PFSK-1 (cell line): Measurements from ENCODE around the gene COLEC12.

Source experiments
- FOXP2 ChIP-seq: optimal IDR thresholded peaks from 2 replicates; pipeline ENCODE3; 2011; ENCODE audit warnings: borderline replicate concordance, control low read depth, inconsistent platforms; ENCODE audit not compliant: insufficient read depth; ENCODE audit errors: extremely low read length, extremely low read depth
- POLR2AphosphoS5 ChIP-seq: IDR thresholded peaks from 2 replicates; pipeline ENCODE4 v1.6.1; 2012; ENCODE audit warnings: low read depth, mild to moderate bottlenecking, control low read depth, low read length, moderate library complexity
- SIN3A ChIP-seq: IDR thresholded peaks from 2 replicates; pipeline ENCODE4 v1.6.1; 2012; ENCODE audit warnings: mild to moderate bottlenecking, low read length, moderate library complexity, borderline replicate concordance; ENCODE audit not compliant: insufficient read depth
- TAF1 ChIP-seq: IDR thresholded peaks from 2 replicates; pipeline ENCODE4 v1.6.1; 2012; ENCODE audit warnings: low read length, control low read depth, borderline replicate concordance; ENCODE audit not compliant: insufficient read depth
- TF ChIP-seq, protein P1 (sequence below), 2 experiments: IDR thresholded peaks; 2 replicates each; pipeline versions ENCODE4 v1.6.1 to v1.8.0; 2011 to 2012; ENCODE audit warnings: low read depth in 2 of 2, low read length in 2 of 2, control low read depth in 1 of 2, inconsistent platforms in 1 of 2, mild to moderate bottlenecking in 1 of 2, moderate library complexity in 1 of 2; ENCODE audit not compliant: insufficient read depth in 1 of 2

COLEC12 gene

DNA sequence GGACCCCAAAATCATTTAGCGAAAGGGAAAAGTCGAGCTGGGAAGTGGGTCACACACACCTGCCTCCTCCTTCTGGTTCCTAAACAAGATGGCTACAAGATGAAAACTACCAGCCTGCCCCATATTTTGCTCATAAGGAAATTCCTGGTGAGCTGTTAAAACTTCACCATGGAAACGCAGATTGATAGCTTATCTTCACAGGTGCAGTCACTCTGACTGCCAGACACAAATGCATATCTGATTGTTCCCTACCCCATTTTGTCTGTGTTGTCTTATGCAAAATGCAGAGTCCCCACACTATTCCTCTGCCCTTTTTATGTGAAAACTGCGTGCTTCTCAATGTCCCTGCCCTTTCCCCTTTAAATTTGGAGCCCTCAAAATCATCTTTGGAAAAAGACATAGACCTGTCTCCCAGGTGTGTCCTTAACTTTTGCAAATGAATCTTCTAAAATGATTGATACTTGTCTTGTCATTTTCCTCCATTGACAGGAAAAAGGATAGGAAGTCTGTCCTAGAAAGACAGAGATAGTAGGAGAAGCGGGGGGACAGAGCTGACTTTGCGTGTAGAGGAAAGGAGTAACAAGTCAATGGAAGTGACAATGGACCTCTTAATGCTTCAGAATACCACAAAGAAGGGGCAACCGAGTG, 193.8 kb downstream of the COLEC12 start:
- no peak for TF ChIP-seq SIN3A
- no peak for TF ChIP-seq FOXP2
- TF ChIP-seq POLR2AphosphoS5: no peak
- no peak for TF ChIP-seq TAF1
- TF ChIP-seq, protein P1, sequence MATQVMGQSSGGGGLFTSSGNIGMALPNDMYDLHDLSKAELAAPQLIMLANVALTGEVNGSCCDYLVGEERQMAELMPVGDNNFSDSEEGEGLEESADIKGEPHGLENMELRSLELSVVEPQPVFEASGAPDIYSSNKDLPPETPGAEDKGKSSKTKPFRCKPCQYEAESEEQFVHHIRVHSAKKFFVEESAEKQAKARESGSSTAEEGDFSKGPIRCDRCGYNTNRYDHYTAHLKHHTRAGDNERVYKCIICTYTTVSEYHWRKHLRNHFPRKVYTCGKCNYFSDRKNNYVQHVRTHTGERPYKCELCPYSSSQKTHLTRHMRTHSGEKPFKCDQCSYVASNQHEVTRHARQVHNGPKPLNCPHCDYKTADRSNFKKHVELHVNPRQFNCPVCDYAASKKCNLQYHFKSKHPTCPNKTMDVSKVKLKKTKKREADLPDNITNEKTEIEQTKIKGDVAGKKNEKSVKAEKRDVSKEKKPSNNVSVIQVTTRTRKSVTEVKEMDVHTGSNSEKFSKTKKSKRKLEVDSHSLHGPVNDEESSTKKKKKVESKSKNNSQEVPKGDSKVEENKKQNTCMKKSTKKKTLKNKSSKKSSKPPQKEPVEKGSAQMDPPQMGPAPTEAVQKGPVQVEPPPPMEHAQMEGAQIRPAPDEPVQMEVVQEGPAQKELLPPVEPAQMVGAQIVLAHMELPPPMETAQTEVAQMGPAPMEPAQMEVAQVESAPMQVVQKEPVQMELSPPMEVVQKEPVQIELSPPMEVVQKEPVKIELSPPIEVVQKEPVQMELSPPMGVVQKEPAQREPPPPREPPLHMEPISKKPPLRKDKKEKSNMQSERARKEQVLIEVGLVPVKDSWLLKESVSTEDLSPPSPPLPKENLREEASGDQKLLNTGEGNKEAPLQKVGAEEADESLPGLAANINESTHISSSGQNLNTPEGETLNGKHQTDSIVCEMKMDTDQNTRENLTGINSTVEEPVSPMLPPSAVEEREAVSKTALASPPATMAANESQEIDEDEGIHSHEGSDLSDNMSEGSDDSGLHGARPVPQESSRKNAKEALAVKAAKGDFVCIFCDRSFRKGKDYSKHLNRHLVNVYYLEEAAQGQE (IDR thresholded peaks at IDR 0.05; ENCODE audit: insufficient read depth in 1 of 2, low read depth in 2 of 2, low read length in 2 of 2): no peak

DNA sequence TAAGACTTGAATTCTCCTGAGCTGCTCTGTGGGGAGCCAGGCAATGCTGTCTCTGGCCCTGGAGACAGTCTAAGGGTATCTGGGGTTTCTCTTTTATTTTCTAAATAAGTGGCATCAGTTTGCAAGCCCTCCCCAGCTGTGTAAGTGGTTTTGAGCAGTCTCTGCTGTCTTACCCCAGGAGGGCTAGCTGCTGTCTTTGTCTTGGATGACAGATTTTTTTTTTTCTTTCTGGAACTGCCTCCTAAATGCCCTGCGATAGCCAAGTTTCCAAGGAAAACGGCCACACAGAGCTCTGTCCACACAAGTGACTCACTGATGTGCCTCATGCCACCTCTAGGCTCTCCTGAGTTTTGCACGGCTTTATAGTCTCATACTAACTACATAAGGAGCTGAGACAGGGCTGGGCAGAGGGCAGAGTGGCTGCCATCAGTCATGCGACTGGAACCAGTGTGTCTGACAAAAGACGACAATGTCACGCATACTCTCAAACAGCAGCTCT, 195.4 kb downstream of the COLEC12 start:
- TF ChIP-seq POLR2AphosphoS5 (no peak), FOXP2 (no peak), SIN3A (no peak), TAF1 (no peak)
- TF ChIP-seq, protein P1 (IDR thresholded peaks at IDR 0.05; ENCODE audit: insufficient read depth in 1 of 2, low read depth in 2 of 2, low read length in 2 of 2): no peak

DNA sequence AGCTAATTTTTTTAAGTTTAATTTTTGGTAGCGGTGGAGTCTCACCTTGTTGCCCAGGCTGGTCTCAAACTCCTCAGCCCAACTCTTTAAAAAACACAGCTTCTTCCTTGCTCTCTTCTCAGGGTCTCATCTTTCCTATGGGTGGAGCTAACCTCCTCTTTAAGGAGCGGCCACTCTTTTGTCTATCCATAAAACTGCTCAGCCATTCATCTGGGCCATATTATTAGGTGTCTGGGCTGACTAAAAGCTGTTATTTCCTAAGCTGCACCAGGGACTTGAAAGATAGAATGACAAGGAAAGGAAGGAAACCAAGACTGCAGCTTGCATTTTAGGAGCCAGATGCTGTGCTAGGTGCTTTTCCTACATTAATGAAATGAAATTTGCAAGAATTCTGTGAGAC, 196.9 kb downstream of the COLEC12 start:
- no peak for TF ChIP-seq TAF1

DNA sequence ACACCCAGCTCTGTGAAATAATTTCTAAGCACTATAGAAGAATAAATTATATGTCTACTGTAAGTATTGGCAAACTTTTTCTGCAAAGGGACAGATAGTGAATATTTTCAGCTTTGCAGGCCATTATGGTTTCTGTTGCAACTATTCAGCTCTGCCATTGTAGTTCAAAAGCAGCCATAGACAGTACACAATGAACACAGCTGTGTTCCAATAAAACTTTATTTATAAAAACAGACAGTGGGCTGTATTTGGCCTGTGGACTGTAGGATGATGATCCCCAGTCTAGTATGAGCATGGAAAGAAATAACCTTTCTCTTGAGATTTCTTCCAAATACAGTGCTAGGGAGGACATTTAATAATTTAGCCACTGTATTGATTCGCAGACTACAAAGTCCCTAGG, 197.5 kb downstream of the COLEC12 start:
- TF ChIP-seq FOXP2: no peak
- TF ChIP-seq, protein P1 (IDR thresholded peaks at IDR 0.05; ENCODE audit: insufficient read depth in 1 of 2, low read depth in 2 of 2, low read length in 2 of 2): no peak
- no peak for TF ChIP-seq SIN3A
- no peak for TF ChIP-seq TAF1
- no peak for TF ChIP-seq POLR2AphosphoS5

DNA sequence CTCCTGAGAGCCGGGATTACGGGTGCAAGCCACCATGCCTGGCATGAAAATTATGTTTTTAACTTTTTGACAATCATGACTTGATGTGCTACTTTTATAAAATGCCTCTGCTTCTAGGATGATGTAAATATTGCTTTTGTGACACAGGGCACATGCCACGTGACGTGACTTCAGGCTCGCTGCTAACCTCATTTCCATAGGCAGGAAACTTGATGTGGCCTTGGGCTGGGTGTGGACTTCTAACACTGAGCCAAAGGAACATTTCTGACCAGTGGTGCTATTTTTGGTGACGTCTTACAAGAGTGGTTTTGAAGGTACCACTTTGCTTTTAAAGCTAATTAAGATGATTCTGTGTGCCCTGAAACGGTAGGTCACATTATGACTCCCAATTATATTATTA, 198.4 kb downstream of the COLEC12 start:
- no peak for TF ChIP-seq FOXP2
- TF ChIP-seq, protein P1 (IDR thresholded peaks at IDR 0.05; ENCODE audit: insufficient read depth in 1 of 2, low read depth in 2 of 2, low read length in 2 of 2): no peak
- no peak for TF ChIP-seq TAF1
- TF ChIP-seq SIN3A: no peak
- no peak for TF ChIP-seq POLR2AphosphoS5
